Measurements from ENCODE around the gene SIPA1L2.

DNA sequence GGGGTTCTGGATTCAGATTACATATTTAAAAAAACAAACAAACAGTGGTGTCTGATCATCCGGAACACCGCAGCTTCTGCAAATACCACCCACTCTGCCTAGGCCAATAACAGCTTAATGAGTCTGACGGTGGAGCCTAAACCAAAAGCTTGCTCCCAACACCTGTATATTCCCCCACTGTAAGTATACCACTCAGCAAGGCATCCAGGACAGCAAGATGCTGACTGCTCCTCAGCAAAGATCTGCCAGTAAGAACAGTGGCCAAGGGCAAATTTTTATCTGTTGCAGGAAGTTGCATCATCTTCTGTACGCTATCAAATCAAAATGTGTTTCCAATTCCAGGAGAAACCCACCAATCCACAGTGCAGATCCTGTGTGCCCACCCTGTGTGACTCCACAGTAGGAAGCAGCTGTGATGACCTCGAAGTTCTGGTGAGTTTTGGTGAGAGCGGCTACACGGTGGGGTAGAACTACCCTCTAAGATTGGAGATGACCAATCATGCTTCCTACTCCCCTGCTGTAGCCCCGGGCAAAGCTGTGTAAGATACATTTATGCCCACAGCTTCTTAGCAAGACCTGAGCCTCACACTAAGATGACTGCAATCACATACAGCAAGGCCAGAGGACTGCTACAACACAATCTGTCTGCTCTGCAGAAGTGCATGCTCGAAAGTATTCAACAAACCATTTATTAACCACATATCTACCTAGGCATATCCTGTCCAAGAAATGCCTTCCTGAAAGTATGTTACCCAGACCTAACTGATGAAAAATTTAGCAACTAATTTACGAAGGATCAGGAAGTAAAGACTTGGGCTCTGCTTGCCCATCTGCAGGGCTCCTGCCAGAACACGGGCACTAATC lies 30.5 kb downstream of the SIPA1L2 start:
- TF ChIP-seq POLR2A (IDR thresholded peaks at IDR 0.05; ENCODE audit: low read length) (no peak), GATA1 (IDR thresholded peaks at IDR 0.05; ENCODE audit: low read depth, low read length) (no peak)

Data from erythroblast (primary cell).